Astrocyte (in vitro differentiated cells and primary cell): Measurements from ENCODE around the gene AKAP17A. TPM values are rescaled to one million over a fixed set of nuclear protein-coding genes. Genes with fewer than 3 reads are reported as not detected.

Source experiments
- DNase-seq: peaks from one replicate; pipeline ENCODE4 v3.0.0-alpha.2; 2010; ENCODE audit warnings: low read depth
- FAIRE-seq: peaks from 2 replicates; lab custom pipeline; 2011; peaks lifted over from hg19 to GRCh38; lab: Jason Lieb, UNC
- H2AFZ ChIP-seq: 2 replicates; pipeline ENCODE4 v1.6.0; 2012; ENCODE audit warnings: low read depth, low read length, inconsistent platforms
- H3K27ac ChIP-seq: 2 replicates; pipeline ENCODE4 v1.5.1; 2011; ENCODE audit warnings: low read depth, low read length, inconsistent platforms
- H3K27me3 ChIP-seq: 2 replicates; pipeline ENCODE4 v1.6.0; 2011; ENCODE audit warnings: low read length, inconsistent platforms; ENCODE audit not compliant: insufficient read depth
- H3K36me3 ChIP-seq: 2 replicates; pipeline ENCODE4 v1.5.1; 2011; ENCODE audit warnings: low read length, inconsistent platforms; ENCODE audit not compliant: insufficient read depth
- H3K4me1 ChIP-seq: 2 replicates; pipeline ENCODE4 v1.5.1; 2011; ENCODE audit warnings: low read length, inconsistent platforms; ENCODE audit not compliant: insufficient read depth
- H3K4me2 ChIP-seq: 2 replicates; pipeline ENCODE4 v1.6.0; 2012; ENCODE audit warnings: low read length, inconsistent platforms
- H3K4me3 ChIP-seq: 2 replicates; pipeline ENCODE4 v1.5.1; 2011; ENCODE audit warnings: low read depth, mild to moderate bottlenecking, low read length, inconsistent platforms; ENCODE audit not compliant: insufficient read depth
- H3K79me2 ChIP-seq: 2 replicates; pipeline ENCODE4 v1.6.0; 2012; ENCODE audit warnings: mild to moderate bottlenecking, low read length, inconsistent platforms; ENCODE audit not compliant: insufficient read depth
- H3K9ac ChIP-seq: 2 replicates; pipeline ENCODE4 v1.6.0; 2012; ENCODE audit warnings: mild to moderate bottlenecking, low read length, inconsistent platforms
- H3K9me3 ChIP-seq: 2 replicates; pipeline ENCODE4 v1.5.1; 2012; ENCODE audit warnings: low read depth, mild to moderate bottlenecking, low read length, inconsistent platforms; ENCODE audit not compliant: insufficient read depth
- H4K20me1 ChIP-seq: 2 replicates; pipeline ENCODE4 v1.6.0; 2012; ENCODE audit warnings: low read length, inconsistent platforms; ENCODE audit not compliant: insufficient read depth
- H3K27ac Mint-ChIP-seq: one replicate; pipeline ENCODE4 v1.8.0; 2021; ENCODE audit warnings: mild to moderate bottlenecking, mixed read lengths; ENCODE audit not compliant: unreplicated experiment
- H3K27me3 Mint-ChIP-seq: one replicate; pipeline ENCODE4 v1.8.0; 2021; ENCODE audit warnings: low read depth, mixed read lengths; ENCODE audit not compliant: unreplicated experiment
- H3K36me3 Mint-ChIP-seq: one replicate; pipeline ENCODE4 v1.8.0; 2021; ENCODE audit warnings: low read depth, mixed read lengths; ENCODE audit not compliant: unreplicated experiment
- H3K4me1 Mint-ChIP-seq: one replicate; pipeline ENCODE4 v1.8.0; 2021; ENCODE audit warnings: low read depth, mixed read lengths; ENCODE audit not compliant: unreplicated experiment
- H3K4me3 Mint-ChIP-seq: one replicate; pipeline ENCODE4 v1.8.0; 2021; ENCODE audit warnings: mild to moderate bottlenecking, moderate library complexity, mixed read lengths; ENCODE audit not compliant: unreplicated experiment
- H3K9me3 Mint-ChIP-seq: one replicate; pipeline ENCODE4 v1.8.0; 2021; ENCODE audit warnings: mild to moderate bottlenecking, mixed read lengths; ENCODE audit not compliant: unreplicated experiment
- EZH2 ChIP-seq: IDR thresholded peaks from 2 replicates; pipeline ENCODE4 v1.6.1; 2012; ENCODE audit warnings: mild to moderate bottlenecking, low read length, inconsistent platforms; ENCODE audit not compliant: insufficient read depth
- total RNA-seq: library from RNA; stranded (reverse); gene quantifications from 2 replicates; pipeline ENCODE4 v1.2.1, GENCODE V29; 2021
- TF ChIP-seq, protein P1 (sequence below): IDR thresholded peaks from 2 replicates; pipeline ENCODE4 v1.5.1; 2011; ENCODE audit warnings: low read depth, mild to moderate bottlenecking, inconsistent platforms, low read length, moderate library complexity; ENCODE audit not compliant: insufficient read depth

The AKAP17A gene
- total RNA-seq, 1 donor from 2014 or later = 15.9 TPM

DNA sequence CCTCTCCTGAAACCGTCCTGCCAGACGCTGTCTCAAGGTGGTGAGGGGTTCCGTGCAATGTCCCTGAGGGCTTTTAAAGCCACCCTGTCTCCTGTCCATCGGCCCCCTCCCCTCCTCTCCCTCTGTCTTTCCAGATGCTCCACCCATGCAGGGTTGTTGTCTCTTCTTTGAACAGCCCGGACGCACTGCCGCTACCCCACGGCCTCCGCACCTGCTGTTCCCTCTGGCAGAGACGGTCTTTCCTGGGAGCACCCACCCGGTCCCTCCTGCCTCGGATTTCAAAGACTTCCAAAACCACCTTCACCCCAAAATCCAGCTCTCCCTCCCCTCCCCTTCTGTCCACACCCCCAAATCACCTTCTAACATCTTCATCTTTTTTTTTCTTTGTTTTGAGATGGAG, 19.3 kb downstream of the AKAP17A start:
- FAIRE-seq = no peak
- H4K20me1 ChIP-seq = no peaks in the 10 kb centered on the region

DNA sequence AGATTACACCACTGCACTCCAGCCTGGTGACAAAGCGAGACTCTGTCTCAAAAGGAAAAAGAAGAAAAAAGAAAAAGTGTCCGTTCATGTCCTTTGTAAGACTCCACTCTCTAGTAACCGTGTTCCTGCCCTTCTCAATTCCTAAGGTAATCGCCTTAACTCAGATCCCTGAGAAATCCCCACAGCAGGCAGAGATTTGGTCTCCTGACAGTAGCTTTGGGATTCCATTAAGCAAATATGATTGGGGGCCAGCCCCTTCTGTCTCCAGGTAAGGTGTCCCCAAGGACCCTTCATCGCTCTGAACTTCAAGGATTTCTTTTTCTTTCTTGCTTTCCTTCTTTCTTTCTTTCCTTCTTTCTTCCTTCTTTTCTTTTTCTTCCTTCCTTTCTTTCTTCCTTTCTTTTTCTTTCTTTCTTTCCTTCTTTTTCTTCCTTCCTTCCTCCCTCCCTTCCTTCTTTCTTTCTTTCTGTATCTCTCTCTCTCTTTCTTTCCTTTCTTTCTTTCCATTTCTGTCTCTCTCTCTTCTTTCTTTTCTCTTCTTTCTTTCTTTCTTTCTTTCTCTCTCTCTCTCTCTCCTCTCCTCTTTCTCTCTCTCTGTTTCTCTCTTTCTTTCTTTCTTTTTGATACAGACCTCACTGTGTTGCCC, 21.4 kb downstream of the AKAP17A start:
- Histone ChIP-seq H3K4me3 (no peak overlapping the region), H3K27ac (no peak overlapping the region), H3K79me2 (no peaks in the 10 kb centered on the region), H2AFZ (no peak overlapping the region), H3K9me3 (no peaks in the 10 kb centered on the region), H3K4me2 (no peak overlapping the region), H3K4me1 (no peaks in the 10 kb centered on the region), H3K36me3 (no peaks in the 10 kb centered on the region), H3K9ac (no peak overlapping the region), H3K27me3 (no peaks in the 10 kb centered on the region), H4K20me1 (no peaks in the 10 kb centered on the region)
- DNase-seq = no peak
- no peak overlapping the region for H3K27ac Mint-ChIP-seq
- peaks cover 3% of the 10 kb centered on the region for H3K27me3 Mint-ChIP-seq
- H3K4me3 Mint-ChIP-seq = no peak overlapping the region
- FAIRE-seq = no peak
- no peaks in the 10 kb centered on the region for H3K4me1 Mint-ChIP-seq
- no peak for TF ChIP-seq EZH2
- peaks cover 2% of the 10 kb centered on the region for H3K9me3 Mint-ChIP-seq
- peaks cover 3% of the 10 kb centered on the region for H3K36me3 Mint-ChIP-seq

More for the DNA sequence above, 19.3 kb downstream of the AKAP17A start:
- Histone ChIP-seq H3K4me1 (no peaks in the 10 kb centered on the region), H3K9me3 (no peaks in the 10 kb centered on the region), H2AFZ (no peak overlapping the region), H3K27me3 (no peaks in the 10 kb centered on the region), H3K79me2 (no peaks in the 10 kb centered on the region), H3K9ac (no peak overlapping the region), H3K4me2 (no peak overlapping the region), H3K36me3 (no peaks in the 10 kb centered on the region), H3K27ac (no peak overlapping the region), H3K4me3 (no peak overlapping the region)
- H3K27me3 Mint-ChIP-seq = peaks cover 3% of the 10 kb centered on the region
- no peak overlapping the region for H3K4me3 Mint-ChIP-seq
- TF ChIP-seq EZH2 = no peak
- TF ChIP-seq, protein P1, sequence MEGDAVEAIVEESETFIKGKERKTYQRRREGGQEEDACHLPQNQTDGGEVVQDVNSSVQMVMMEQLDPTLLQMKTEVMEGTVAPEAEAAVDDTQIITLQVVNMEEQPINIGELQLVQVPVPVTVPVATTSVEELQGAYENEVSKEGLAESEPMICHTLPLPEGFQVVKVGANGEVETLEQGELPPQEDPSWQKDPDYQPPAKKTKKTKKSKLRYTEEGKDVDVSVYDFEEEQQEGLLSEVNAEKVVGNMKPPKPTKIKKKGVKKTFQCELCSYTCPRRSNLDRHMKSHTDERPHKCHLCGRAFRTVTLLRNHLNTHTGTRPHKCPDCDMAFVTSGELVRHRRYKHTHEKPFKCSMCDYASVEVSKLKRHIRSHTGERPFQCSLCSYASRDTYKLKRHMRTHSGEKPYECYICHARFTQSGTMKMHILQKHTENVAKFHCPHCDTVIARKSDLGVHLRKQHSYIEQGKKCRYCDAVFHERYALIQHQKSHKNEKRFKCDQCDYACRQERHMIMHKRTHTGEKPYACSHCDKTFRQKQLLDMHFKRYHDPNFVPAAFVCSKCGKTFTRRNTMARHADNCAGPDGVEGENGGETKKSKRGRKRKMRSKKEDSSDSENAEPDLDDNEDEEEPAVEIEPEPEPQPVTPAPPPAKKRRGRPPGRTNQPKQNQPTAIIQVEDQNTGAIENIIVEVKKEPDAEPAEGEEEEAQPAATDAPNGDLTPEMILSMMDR = no peak
- H3K4me1 Mint-ChIP-seq = no peaks in the 10 kb centered on the region
- no peaks in the 10 kb centered on the region for H3K36me3 Mint-ChIP-seq
- H3K9me3 Mint-ChIP-seq = peaks cover 2% of the 10 kb centered on the region
- no peak overlapping the region for H3K27ac Mint-ChIP-seq
- no peak for DNase-seq

DNA sequence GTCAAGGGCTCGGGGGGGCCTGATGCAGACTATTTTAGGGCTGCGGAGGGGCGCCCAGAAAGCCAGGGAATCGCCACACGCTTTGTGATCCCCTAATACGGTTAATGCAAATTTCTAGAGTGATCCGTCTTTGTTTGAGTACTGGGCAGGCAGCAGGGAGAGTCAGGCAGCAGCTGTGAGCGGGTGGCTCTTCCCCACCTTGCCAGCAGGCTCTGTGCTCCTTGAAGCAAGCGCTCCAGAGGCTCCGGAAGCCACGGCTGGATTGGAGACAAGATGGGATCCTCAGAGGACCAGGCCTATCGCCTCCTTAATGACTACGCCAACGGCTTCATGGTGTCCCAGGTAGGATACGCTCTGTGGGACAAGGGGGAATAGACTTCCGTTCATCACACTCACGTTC, 23.5 kb downstream of the AKAP17A start, which contains the start of gene ASMT:
ASMT (plus strand) TSS at position 133 of the 400 bp plus-strand sequence; CDS start at position 274, 141 bp downstream.
- H2AFZ ChIP-seq = no peak within 1 kb of the TSS
- DNase-seq = no peak
- no peaks in the 10 kb centered on the region for H3K79me2 ChIP-seq
- TF ChIP-seq EZH2 = no peak
- TF ChIP-seq, protein P1 = no peak
- H3K9ac ChIP-seq = no peak within 1 kb of the TSS
- no peak within 1 kb of the TSS for H3K4me3 ChIP-seq
- no peak for FAIRE-seq
- peaks cover 3% of the 10 kb centered on the region for H3K27me3 Mint-ChIP-seq
- H3K36me3 ChIP-seq = no peaks in the 10 kb centered on the region
- H3K9me3 ChIP-seq = no peaks in the 10 kb centered on the region
- H3K4me2 ChIP-seq = no peak within 1 kb of the TSS
- no peak within 1 kb of the TSS for H3K27ac ChIP-seq
- H4K20me1 ChIP-seq = no peaks in the 10 kb centered on the region
- no peak within 1 kb of the TSS for H3K27ac Mint-ChIP-seq
- H3K9me3 Mint-ChIP-seq = no peaks in the 10 kb centered on the region
- H3K36me3 Mint-ChIP-seq = peaks cover 3% of the 10 kb centered on the region
- H3K4me3 Mint-ChIP-seq = no peak within 1 kb of the TSS
- no peaks in the 10 kb centered on the region for H3K4me1 ChIP-seq
- H3K27me3 ChIP-seq = no peaks in the 10 kb centered on the region
- H3K4me1 Mint-ChIP-seq = no peaks in the 10 kb centered on the region
